Fibroblast of lung (primary cell): ENCODE results near the gene TRMT61A. TPM values are rescaled to one million over a fixed set of nuclear protein-coding genes. Genes with fewer than 3 reads are reported as not detected.
"Not testable (repeated sequence)": the region's sequence is repeated elsewhere in the genome, so short reads cannot be mapped to it uniquely, and the experiment has no call there.

Experiments used
- DNase-seq, 2 donors: peaks; one replicate each; pipeline versions ENCODE4 v3.0.0 to v3.0.0-alpha.2; 2010; ENCODE audit warnings: low read depth in 2 of 2
- H2AFZ ChIP-seq: 2 replicates; pipeline ENCODE4 v1.5.1; 2012; ENCODE audit warnings: low read length, control low read depth, inconsistent platforms
- H3K27ac ChIP-seq: 2 replicates; pipeline ENCODE4 v1.5.1; 2011; ENCODE audit warnings: low read length, control low read depth; ENCODE audit not compliant: insufficient read depth
- H3K27me3 ChIP-seq: 2 replicates; pipeline ENCODE4 v1.5.1; 2011; ENCODE audit warnings: mild to moderate bottlenecking, low read length; ENCODE audit not compliant: control insufficient read depth, insufficient read depth
- H3K36me3 ChIP-seq: 2 replicates; pipeline ENCODE4 v1.5.1; 2011; ENCODE audit warnings: low read length; ENCODE audit not compliant: control insufficient read depth, insufficient read depth
- H3K4me1 ChIP-seq: 2 replicates; pipeline ENCODE4 v1.5.1; 2011; ENCODE audit warnings: low read length; ENCODE audit not compliant: control insufficient read depth, insufficient read depth; ENCODE audit errors: extremely low read depth
- H3K4me2 ChIP-seq: 2 replicates; pipeline ENCODE4 v1.5.1; 2011; ENCODE audit warnings: low read length, control low read depth; ENCODE audit not compliant: insufficient read depth; ENCODE audit errors: extremely low read depth
- H3K4me3 ChIP-seq, 4 experiments: fragments of 200-600 bp in 1 of 4; sonication (generic) in 1 of 4; replicated peaks in 1 of 4; 2 replicates each; pipeline ENCODE4 v1.5.1; 2011 to 2016; ENCODE audit warnings: low read length in 4 of 4, low read depth in 3 of 4, mild to moderate bottlenecking in 3 of 4, control low read depth in 2 of 4, inconsistent platforms in 1 of 4, mixed read lengths in 1 of 4; ENCODE audit not compliant: insufficient read depth in 1 of 4; ENCODE audit errors: control extremely low read depth in 1 of 4
- H3K79me2 ChIP-seq: 2 replicates; pipeline ENCODE4 v1.5.1; 2012; ENCODE audit warnings: mild to moderate bottlenecking, low read length, inconsistent platforms; ENCODE audit not compliant: control insufficient read depth, insufficient read depth
- H3K9ac ChIP-seq: 2 replicates; pipeline ENCODE4 v1.5.1; 2011; ENCODE audit warnings: mild to moderate bottlenecking, low read length, control low read depth; ENCODE audit not compliant: insufficient read depth
- H3K9me3 ChIP-seq: 2 replicates; pipeline ENCODE4 v1.5.1; 2012; ENCODE audit warnings: low read depth, low read length; ENCODE audit not compliant: control insufficient read depth, insufficient read depth
- H4K20me1 ChIP-seq: 2 replicates; pipeline ENCODE4 v1.5.1; 2011; ENCODE audit warnings: low read length; ENCODE audit not compliant: control insufficient read depth, insufficient read depth; ENCODE audit errors: extremely low read depth
- CTCF ChIP-seq, 2 donors: IDR thresholded peaks in 1 of 2; conservative IDR thresholded peaks in 1 of 2; 1 replicate in 1 of 2; 2 replicates in 1 of 2; pipeline ENCODE4 v1.5.1; 2011 to 2012; ENCODE audit warnings: low read length in 2 of 2, control low read depth in 1 of 2, inconsistent platforms in 1 of 2, low read depth in 1 of 2, mild to moderate bottlenecking in 1 of 2
- EZH2 ChIP-seq: IDR thresholded peaks from 2 replicates; pipeline ENCODE4 v1.5.1; 2012; ENCODE audit warnings: low read length, control low read depth, mild to moderate bottlenecking; ENCODE audit errors: missing control alignments
- polyA plus RNA-seq, 2 donors: library from polyadenylated mRNA; depleted of rRNA in 1 of 2; stranded (reverse) in 1 of 2; unstranded in 1 of 2; fragments of >200 nt; gene quantifications; 2 replicates each; pipeline ENCODE4 v1.2.1, GENCODE V29; 2011 to 2012; ENCODE audit warnings: missing spikeins in 1 of 2
- total RNA-seq: library from RNA; depleted of rRNA; stranded (reverse); fragments of >200 nt; gene quantifications from 2 replicates; pipeline ENCODE4 v1.2.1, GENCODE V29; 2014

The TRMT61A gene
- total and polyA plus RNA-seq, 2 donors (not counting 1 experiment from before 2014, with no cell fraction given): 4.2 to 10.6 TPM

- Histone ChIP-seq H3K27ac (no peak overlapping the region), H3K27me3 (no peaks in the 10 kb centered on the region), H2AFZ (no peak overlapping the region), H4K20me1 (no peaks in the 10 kb centered on the region), H3K4me2 (no peak overlapping the region), H3K79me2 (no peaks in the 10 kb centered on the region), H3K9ac (no peak overlapping the region), H3K4me1 (peaks cover 21% of the 10 kb centered on the region), H3K9me3 (no peaks in the 10 kb centered on the region), H3K36me3 (no peaks in the 10 kb centered on the region), H3K4me3 (no peak overlapping the region)
- TF ChIP-seq EZH2 (no peak), CTCF (conservative IDR thresholded peaks at IDR 0.05 in 1 of 2, IDR thresholded peaks at IDR 0.05 in 1 of 2; ENCODE audit: low read depth in 1 of 2, low read length in 2 of 2) (no peak)
- DNase-seq: no peak
These were observed 5.4 kb upstream of the TRMT61A start for GRCh38 chr14:103523575-103523954.

GRCh38 chr14:103524002-103524935 lies 4.7 kb upstream of the TRMT61A start:
- Histone ChIP-seq H3K27me3 (no peaks in the 10 kb centered on the region), H3K36me3 (no peaks in the 10 kb centered on the region), H3K9ac (no peak overlapping the region), H3K79me2 (peaks cover 2% of the 10 kb centered on the region), H3K9me3 (no peaks in the 10 kb centered on the region), H3K27ac (no peak overlapping the region), H3K4me3 (no peak overlapping the region), H4K20me1 (no peaks in the 10 kb centered on the region), H2AFZ (no peak overlapping the region), H3K4me1 (peaks cover 19% of the 10 kb centered on the region), H3K4me2 (no peak overlapping the region)
- DNase-seq: no peak
- TF ChIP-seq CTCF (conservative IDR thresholded peaks at IDR 0.05 in 1 of 2, IDR thresholded peaks at IDR 0.05 in 1 of 2; ENCODE audit: low read depth in 1 of 2, low read length in 2 of 2) (no peak), EZH2 (no peak)

GRCh38 chr14:103525430-103526246 lies 3.4 kb upstream of the TRMT61A start:
- H3K27me3 ChIP-seq, H3K27ac ChIP-seq, DNase-seq, H2AFZ ChIP-seq, H4K20me1 ChIP-seq, H3K4me2 ChIP-seq, H3K9me3 ChIP-seq, H3K4me3 ChIP-seq, H3K9ac ChIP-seq, H3K36me3 ChIP-seq: not testable (repeated sequence)
- Histone ChIP-seq H3K4me1 (peaks cover 15% of the 10 kb centered on the region), H3K79me2 (peaks cover 16% of the 10 kb centered on the region)
